ENCODE measurements around the gene SLC25A45. TPM values are rescaled to one million over a fixed set of nuclear protein-coding genes. Genes with fewer than 3 reads are reported as not detected.

Gene SLC25A45
- total and polyA plus RNA-seq, 8 donors = 16.2 to 58.2 (median 34.7) TPM

DNA sequence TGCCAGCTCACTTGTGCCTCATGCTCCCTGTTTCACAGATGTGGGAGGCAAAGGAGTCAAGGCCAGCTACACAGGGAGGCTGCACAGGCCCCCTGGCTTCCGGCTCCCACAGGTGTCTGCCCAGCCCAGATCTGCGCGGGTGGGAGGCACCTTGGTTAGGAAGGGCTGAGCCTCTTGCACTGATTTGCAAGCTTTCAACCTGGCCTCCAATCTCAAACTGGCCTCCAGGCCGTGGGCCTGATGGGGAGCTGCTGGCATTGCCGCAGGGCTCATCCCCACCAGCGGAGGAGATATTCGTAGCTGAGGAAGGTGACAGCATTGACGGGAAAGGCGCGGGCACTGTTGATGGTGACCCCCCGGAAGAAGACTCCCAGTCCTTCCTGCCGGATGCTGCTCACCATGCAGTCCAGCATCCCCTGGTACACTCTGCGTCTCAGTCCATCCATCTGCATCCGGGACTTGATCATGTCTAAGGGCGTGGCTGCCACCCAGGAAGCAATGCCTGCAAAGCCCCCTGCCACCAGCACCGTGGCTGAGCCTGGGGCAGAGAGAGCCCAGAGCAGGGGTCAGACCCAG is 6.2 kb downstream of the SLC25A45 start:
- 88 to 89% methylated on average over 16 of the region's 16 CpGs for WGBS, 2 donors
- Histone ChIP-seq H3K36me3 (no peaks in the 10 kb centered on the region), H3K27ac (no peak overlapping the region), H3K9me3 (no peaks in the 10 kb centered on the region), H3K4me3 (no peak overlapping the region), H3K27me3 (no peaks in the 10 kb centered on the region), H3K4me1 (peaks cover 27 to 35% (median 29%) of the 10 kb centered on the region in 3 donors)
- no peak for FAIRE-seq
- no peak for ATAC-seq
- no peak for DNase-seq
- intact Hi-C loops (cut with DNase I) = no loop called here
- TF ChIP-seq, protein P1, sequence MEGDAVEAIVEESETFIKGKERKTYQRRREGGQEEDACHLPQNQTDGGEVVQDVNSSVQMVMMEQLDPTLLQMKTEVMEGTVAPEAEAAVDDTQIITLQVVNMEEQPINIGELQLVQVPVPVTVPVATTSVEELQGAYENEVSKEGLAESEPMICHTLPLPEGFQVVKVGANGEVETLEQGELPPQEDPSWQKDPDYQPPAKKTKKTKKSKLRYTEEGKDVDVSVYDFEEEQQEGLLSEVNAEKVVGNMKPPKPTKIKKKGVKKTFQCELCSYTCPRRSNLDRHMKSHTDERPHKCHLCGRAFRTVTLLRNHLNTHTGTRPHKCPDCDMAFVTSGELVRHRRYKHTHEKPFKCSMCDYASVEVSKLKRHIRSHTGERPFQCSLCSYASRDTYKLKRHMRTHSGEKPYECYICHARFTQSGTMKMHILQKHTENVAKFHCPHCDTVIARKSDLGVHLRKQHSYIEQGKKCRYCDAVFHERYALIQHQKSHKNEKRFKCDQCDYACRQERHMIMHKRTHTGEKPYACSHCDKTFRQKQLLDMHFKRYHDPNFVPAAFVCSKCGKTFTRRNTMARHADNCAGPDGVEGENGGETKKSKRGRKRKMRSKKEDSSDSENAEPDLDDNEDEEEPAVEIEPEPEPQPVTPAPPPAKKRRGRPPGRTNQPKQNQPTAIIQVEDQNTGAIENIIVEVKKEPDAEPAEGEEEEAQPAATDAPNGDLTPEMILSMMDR (IDR thresholded peaks at IDR 0.05) = no peak

DNA sequence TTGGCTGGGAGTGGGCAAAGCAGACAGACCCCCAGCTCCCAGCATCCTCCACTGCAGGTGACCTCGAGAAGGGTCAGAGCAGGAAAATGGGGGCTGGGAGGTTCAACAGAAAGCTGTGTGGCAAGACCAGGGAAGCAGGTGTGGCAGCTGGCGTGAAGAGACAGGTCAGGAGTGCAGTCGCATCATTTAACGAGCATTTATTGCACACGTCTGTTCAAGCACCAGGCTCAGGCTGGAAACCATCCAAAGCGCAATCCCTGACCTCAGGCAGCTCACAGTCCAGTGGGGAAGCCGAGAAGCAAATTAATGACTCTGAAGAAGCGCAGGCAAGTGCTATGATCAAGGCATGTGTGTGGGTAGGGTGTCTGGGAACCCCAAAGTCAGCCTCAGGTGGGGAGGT is 7.4 kb downstream of the SLC25A45 start:
- Histone ChIP-seq H3K36me3 (no peaks in the 10 kb centered on the region), H3K4me3 (no peak overlapping the region), H3K27me3 (no peaks in the 10 kb centered on the region), H3K9me3 (no peaks in the 10 kb centered on the region), H3K27ac (no peak overlapping the region), H3K4me1 (peaks cover 26 to 34% (median 29%) of the 10 kb centered on the region in 3 donors)
- 84 to 86% methylated on average over 8 of the region's 8 CpGs for WGBS, 2 donors
- TF ChIP-seq, protein P1 (IDR thresholded peaks at IDR 0.05) = no peak
- intact Hi-C loops (cut with DNase I) = no loop called here
- no peak for ATAC-seq
- no peak for FAIRE-seq
- no peak for DNase-seq

DNA sequence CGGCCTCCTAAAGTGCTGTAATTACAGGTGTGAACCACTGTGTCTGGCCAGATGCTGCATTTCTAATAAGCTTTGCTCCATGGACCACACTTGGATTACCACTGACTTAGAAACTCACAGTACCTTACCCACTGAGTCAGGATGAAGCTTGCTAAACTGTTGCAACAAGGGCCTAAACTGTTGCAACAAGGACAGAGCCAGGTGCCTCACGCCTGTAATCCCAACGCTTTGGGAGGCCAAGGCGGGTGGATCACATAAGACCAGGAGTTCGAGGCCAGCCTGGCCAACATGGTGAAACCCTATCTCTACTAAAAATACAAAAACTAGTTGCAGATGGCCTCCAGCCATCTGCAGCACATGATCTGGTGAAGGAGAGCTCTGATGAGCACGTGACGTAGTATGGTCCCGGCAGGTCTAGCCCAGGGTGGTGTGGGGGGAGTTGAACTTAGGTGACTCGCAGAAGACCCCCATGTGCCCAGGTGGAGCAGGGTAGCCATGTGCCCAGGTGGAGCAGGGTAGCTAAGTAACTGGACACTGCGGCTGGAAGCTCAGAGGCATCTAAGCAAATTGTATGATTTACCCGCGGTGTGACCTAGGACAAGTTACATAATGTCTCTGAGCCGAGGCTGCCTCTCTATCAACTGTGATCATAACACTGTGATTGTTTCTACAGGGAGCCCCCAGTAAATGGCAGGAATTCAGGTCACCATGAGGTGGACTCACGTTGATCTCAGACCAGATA is 8.4 kb downstream of the SLC25A45 start:
- 67 to 79% methylated on average over 14 of the region's 14 CpGs for WGBS, 2 donors
- H3K4me1 ChIP-seq = peaks cover 16 to 25% (median 25%) of the 10 kb centered on the region in 3 donors
- FAIRE-seq (no peak), DNase-seq (peak in 1 of 6 donors; percentile 14), ATAC-seq (no peak)
- H3K27me3 ChIP-seq = no peaks in the 10 kb centered on the region
- H3K27ac ChIP-seq = no peak overlapping the region
- no peak overlapping the region for H3K4me3 ChIP-seq
- H3K9me3 ChIP-seq = no peaks in the 10 kb centered on the region
- TF ChIP-seq, protein P1 (IDR thresholded peaks at IDR 0.05) = no peak
- intact Hi-C loops (cut with DNase I) = no loop called here
- H3K36me3 ChIP-seq = no peaks in the 10 kb centered on the region

DNA sequence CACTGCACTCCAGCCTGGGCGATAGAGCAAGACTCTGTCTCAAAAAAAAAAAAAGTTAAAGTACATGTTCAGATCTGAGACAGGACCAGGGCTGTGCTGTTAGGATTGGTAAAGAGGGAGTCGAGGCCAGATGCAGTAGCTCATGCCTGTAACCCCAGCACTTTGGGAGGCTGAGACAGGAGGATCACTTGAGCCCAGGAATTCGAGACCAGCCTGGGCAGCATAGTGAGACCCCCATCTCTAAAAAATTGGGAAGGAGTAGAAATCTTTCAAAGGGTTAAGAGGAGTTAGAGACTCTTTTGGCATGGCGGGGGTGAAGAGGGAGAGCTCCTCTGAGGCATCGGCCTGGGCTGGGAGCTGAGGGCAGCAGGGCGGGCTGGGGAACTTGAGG is 11.8 kb downstream of the SLC25A45 start:
- no peaks in the 10 kb centered on the region for H3K9me3 ChIP-seq
- intact Hi-C loops (cut with DNase I) = no loop called here
- peak overlapping the region; percentile 50 to 92 (median 89) for H3K27ac ChIP-seq
- H3K36me3 ChIP-seq = no peaks in the 10 kb centered on the region
- TF ChIP-seq, protein P1 (IDR thresholded peaks at IDR 0.05) = no peak
- no peak for FAIRE-seq
- no peaks in the 10 kb centered on the region for H3K27me3 ChIP-seq
- no peak for DNase-seq
- ATAC-seq = no peak
- no peak overlapping the region for H3K4me3 ChIP-seq
- WGBS, 2 donors = 42 to 49% methylated on average over 6 of the region's 6 CpGs
- peaks cover 21 to 30% (median 22%) of the 10 kb centered on the region in 3 donors for H3K4me1 ChIP-seq

DNA sequence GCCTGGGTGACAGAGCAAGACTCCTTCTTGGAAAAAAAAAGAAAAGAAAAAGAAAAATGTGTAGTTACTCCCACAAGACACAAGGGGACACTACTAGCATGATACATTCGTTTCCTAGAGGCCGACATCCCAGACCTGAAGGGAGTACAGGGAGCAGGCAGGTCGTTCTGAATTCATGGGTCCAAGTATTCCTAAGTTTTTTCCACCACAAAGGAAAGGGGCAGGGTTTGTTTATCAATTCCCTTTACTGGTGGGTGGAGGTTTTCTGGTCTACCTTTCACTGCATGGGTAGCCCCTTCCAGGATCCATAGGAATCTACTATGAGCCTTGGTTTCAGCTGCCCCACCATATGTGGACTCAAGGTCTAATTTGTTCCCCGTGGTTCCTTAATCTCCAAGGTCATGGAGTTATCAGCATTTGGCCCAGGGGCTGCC is 16.1 kb downstream of the SLC25A45 start:
- Histone ChIP-seq H3K4me1 (peaks cover 16 to 26% (median 21%) of the 10 kb centered on the region in 3 donors), H3K27me3 (no peaks in the 10 kb centered on the region), H3K36me3 (no peaks in the 10 kb centered on the region), H3K4me3 (no peak overlapping the region), H3K9me3 (no peaks in the 10 kb centered on the region), H3K27ac (peak overlapping the region; percentile 3 to 69 (median 42))
- FAIRE-seq (no peak), DNase-seq (peak in 3 of 6 donors; percentile 63 to 74 (median 65)), ATAC-seq (peak; percentile 71 to 86 (median 86))
- intact Hi-C loops (cut with DNase I) = loop anchor here in 1 of 3 donors (10.0 kb wide), 1 partner anchor 148 kb away; no protein-coding TSS in a partner anchor
- TF ChIP-seq, protein P1 (IDR thresholded peaks at IDR 0.05) = peak; percentile 51 to 74 (median 61)
- WGBS, 2 donors = 1% methylated on average over 4 of the region's 4 CpGs
